ENCODE results near the gene TAF3.

Gene TAF3

DNA sequence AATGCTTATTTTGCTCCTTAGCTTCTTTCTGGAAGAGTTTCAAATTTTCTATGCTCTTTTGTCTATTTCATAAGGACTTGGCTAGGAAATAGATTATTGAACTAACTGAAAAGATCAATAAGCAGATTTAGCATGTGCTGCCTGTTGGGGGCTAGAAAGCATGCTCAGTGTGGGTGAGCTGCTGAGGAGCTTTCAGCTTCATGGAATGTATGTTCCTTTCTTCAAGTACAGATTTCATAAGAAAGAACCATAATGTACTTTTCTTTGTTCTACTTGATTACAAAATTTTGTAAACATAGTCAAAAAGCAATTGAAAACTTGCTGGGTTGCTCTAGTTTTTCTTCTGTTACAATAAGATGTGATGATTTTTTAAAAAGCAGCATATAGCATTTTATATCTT lies 73.8 kb downstream of the TAF3 start:
- Histone ChIP-seq H3K27ac (ENCODE audit: low read depth, low read length) (no peak overlapping the region), H3K4me1 (ENCODE audit: control insufficient read depth, insufficient read depth, low read length) (no peaks in the 10 kb centered on the region), H3K4me3 (ENCODE audit: low read length) (no peak overlapping the region), H3K27me3 (ENCODE audit: control insufficient read depth, insufficient read depth, low read length) (no peaks in the 10 kb centered on the region), H3K36me3 (ENCODE audit: control insufficient read depth, insufficient read depth, low read length) (peaks cover 2% of the 10 kb centered on the region), H3K9ac (ENCODE audit: low read length) (no peak overlapping the region)

DNA sequence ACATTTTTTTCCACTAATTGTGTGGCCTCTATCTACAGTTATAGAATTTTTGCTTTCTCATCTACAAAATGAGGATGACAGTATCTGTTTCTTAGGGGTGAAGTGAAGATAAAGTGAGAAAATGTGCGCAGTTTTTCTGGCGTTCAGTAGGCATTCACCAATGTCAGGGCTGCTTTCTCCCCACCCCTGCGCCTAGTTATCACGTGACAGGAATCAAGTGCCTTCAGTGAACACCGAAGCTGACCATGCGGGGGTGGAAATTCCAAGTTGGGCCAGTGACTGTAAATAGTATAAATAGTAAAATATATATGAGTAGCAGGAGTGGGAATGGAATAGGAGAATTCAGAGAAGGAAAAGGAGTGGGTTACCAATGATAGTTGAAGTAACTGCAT lies 77.4 kb downstream of the TAF3 start:
- Histone ChIP-seq H3K4me3 (ENCODE audit: low read length) (no peak overlapping the region), H3K9ac (ENCODE audit: low read length) (no peak overlapping the region), H3K27me3 (ENCODE audit: control insufficient read depth, insufficient read depth, low read length) (no peaks in the 10 kb centered on the region), H3K36me3 (ENCODE audit: control insufficient read depth, insufficient read depth, low read length) (peaks cover 2% of the 10 kb centered on the region), H3K4me1 (ENCODE audit: control insufficient read depth, insufficient read depth, low read length) (no peaks in the 10 kb centered on the region), H3K27ac (ENCODE audit: low read depth, low read length) (no peak overlapping the region)

DNA sequence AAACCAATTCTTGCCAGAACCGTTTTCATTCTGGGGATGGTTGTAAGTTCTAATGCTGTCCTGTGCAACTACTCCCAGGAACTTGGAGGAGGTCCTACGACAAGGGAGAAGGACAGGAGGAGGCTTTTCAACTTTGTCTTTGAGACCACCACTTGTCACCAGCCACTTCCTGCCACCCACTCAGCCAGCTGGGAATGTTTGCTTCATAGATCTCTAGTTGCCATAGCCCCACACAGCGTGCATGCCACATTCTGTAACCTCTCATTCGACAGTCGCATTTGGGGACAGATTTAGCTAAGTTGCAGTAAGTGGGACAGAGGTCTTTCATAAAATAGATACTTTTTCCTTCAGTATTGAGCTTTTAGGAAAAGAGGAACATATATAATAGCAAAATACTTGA lies 78.0 kb downstream of the TAF3 start:
- no peak overlapping the region for H3K4me3 ChIP-seq (ENCODE audit: low read length)
- peaks cover 2% of the 10 kb centered on the region for H3K36me3 ChIP-seq (ENCODE audit: control insufficient read depth, insufficient read depth, low read length)
- H3K27me3 ChIP-seq (ENCODE audit: control insufficient read depth, insufficient read depth, low read length) = no peaks in the 10 kb centered on the region
- H3K9ac ChIP-seq (ENCODE audit: low read length) = no peak overlapping the region
- no peak overlapping the region for H3K27ac ChIP-seq (ENCODE audit: low read depth, low read length)
- H3K4me1 ChIP-seq (ENCODE audit: control insufficient read depth, insufficient read depth, low read length) = no peaks in the 10 kb centered on the region

DNA sequence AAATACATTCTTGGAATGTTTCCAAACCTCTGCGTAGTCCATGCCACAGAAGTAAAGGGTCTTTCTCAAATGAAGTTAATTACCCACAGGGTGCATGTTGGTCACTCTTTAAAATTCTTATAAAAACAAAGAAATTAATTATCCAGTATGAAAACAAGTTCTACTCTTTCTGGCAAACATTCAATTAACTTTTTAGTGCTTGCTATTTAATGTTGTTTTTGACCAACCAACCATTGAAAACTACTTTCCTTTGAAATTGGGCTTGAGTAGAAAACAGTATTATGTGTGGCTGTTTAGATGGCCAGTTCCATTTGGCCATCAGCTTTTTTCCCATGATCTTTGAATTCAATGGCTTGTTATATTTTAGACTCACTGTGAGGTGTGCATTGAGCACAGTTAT lies 83.0 kb downstream of the TAF3 start:
- peaks cover 2% of the 10 kb centered on the region for H3K36me3 ChIP-seq (ENCODE audit: control insufficient read depth, insufficient read depth, low read length)
- no peaks in the 10 kb centered on the region for H3K4me1 ChIP-seq (ENCODE audit: control insufficient read depth, insufficient read depth, low read length)
- no peak overlapping the region for H3K9ac ChIP-seq (ENCODE audit: low read length)

DNA sequence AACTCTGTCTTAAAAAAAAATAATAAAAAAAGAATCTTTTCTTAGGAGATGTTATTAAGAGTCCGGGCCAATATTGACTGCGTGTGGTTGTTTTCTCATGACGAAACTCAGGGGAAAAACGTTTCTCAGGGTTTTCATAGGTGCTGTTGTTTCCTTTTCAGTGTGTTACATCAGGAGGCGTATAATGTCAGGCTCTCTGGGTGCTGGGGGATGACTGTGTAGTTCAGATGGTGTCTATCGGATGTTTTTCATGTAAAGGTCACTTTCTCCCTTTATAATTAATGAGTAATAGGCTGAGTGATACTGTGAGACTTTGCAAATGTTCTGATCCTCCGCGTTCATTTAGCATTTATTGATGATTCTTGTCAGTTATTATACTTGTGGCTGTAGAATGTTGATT lies 84.1 kb downstream of the TAF3 start:
- Histone ChIP-seq H3K9ac (ENCODE audit: low read length) (no peak overlapping the region), H3K4me3 (ENCODE audit: low read length) (no peak overlapping the region), H3K4me1 (ENCODE audit: control insufficient read depth, insufficient read depth, low read length) (no peaks in the 10 kb centered on the region), H3K27me3 (ENCODE audit: control insufficient read depth, insufficient read depth, low read length) (no peaks in the 10 kb centered on the region), H3K36me3 (ENCODE audit: control insufficient read depth, insufficient read depth, low read length) (no peaks in the 10 kb centered on the region), H3K27ac (ENCODE audit: low read depth, low read length) (no peak overlapping the region)

More for the DNA sequence above, 83.0 kb downstream of the TAF3 start:
- H3K27ac ChIP-seq (ENCODE audit: low read depth, low read length) = no peak overlapping the region
- H3K27me3 ChIP-seq (ENCODE audit: control insufficient read depth, insufficient read depth, low read length) = no peaks in the 10 kb centered on the region
- no peak overlapping the region for H3K4me3 ChIP-seq (ENCODE audit: low read length)

DNA sequence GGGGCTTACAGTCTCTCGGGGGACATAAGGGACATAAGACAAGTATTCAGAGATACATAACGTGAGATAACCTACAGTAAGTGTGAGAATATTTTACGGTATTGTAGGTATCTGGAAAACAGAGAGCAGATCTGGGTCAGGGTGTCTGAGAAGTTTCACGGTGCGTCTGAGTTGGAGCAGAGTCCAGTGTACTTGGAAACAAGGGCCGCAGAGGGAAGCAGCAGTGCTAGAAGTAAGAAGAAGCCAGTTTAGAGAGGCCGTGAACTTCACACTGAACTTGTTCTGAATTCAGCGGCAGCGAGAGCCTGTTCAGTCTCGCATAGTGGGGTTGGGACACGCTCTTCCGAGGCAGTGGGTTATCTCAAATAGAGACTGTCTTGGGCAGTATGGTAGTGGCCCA lies 85.5 kb downstream of the TAF3 start:
- Histone ChIP-seq H3K27ac (ENCODE audit: low read depth, low read length) (no peak overlapping the region), H3K27me3 (ENCODE audit: control insufficient read depth, insufficient read depth, low read length) (no peaks in the 10 kb centered on the region), H3K9ac (ENCODE audit: low read length) (no peak overlapping the region), H3K36me3 (ENCODE audit: control insufficient read depth, insufficient read depth, low read length) (no peaks in the 10 kb centered on the region), H3K4me1 (ENCODE audit: control insufficient read depth, insufficient read depth, low read length) (no peaks in the 10 kb centered on the region), H3K4me3 (ENCODE audit: low read length) (no peak overlapping the region)

DNA sequence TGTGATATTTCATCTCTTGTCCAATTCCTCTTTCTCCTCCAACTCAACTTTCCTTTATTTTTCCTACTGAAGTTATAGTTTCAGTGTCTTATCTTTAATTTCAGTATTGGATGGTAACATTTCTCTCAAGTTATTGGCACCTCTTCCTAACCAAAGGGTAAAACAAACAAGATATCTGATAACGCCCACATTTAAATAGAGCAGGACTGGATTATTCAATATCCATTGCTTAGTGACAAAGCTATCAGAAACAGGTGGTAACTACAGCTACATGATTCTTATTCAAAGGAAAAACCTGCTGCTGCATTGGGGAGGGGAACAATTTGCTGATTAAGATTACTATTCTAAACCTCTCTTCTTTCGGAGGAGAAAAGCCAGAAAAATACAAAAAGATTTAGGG lies 87.8 kb downstream of the TAF3 start:
- no peaks in the 10 kb centered on the region for H3K27me3 ChIP-seq (ENCODE audit: control insufficient read depth, insufficient read depth, low read length)
- no peak overlapping the region for H3K9ac ChIP-seq (ENCODE audit: low read length)
- H3K4me3 ChIP-seq (ENCODE audit: low read length) = no peak overlapping the region
- no peak overlapping the region for H3K27ac ChIP-seq (ENCODE audit: low read depth, low read length)
- no peaks in the 10 kb centered on the region for H3K36me3 ChIP-seq (ENCODE audit: control insufficient read depth, insufficient read depth, low read length)
- no peaks in the 10 kb centered on the region for H3K4me1 ChIP-seq (ENCODE audit: control insufficient read depth, insufficient read depth, low read length)

DNA sequence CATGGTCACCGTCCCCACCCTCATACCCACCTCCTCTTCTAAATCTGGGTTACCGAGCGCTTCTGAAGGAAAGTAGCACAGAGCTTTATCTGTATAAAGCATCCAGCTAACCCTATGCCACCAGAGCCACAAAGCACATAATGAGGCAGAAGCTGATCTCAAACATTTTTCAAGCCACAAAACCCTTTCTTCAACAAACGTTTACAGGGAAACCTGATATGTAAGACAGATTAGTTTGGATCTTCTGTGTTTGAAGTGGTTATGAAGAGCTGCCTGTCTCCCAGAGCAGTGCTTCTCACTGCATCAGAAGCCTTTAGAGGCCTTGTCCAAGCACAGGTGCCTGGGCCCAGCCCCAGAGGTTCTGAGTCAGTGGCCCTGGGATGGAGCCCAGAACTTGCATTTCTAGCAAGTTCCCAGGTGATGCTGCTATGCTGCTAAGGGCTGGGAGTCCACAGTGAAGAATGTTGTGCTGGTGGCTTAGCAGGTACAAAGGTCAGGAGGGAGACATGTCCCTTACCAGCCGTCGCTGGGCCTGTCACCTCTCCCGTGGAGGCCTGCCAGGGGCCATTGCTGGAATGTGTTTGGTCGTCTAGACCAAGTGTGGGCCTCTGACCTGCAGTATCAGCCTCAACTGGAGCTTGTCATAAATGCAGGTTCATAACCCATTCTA lies 90.4 kb downstream of the TAF3 start:
- no peaks in the 10 kb centered on the region for H3K4me1 ChIP-seq (ENCODE audit: control insufficient read depth, insufficient read depth, low read length)
- H3K27me3 ChIP-seq (ENCODE audit: control insufficient read depth, insufficient read depth, low read length) = no peaks in the 10 kb centered on the region
- H3K27ac ChIP-seq (ENCODE audit: low read depth, low read length) = no peak overlapping the region
- H3K36me3 ChIP-seq (ENCODE audit: control insufficient read depth, insufficient read depth, low read length) = no peaks in the 10 kb centered on the region
- no peak overlapping the region for H3K9ac ChIP-seq (ENCODE audit: low read length)
- H3K4me3 ChIP-seq (ENCODE audit: low read length) = no peak overlapping the region

DNA sequence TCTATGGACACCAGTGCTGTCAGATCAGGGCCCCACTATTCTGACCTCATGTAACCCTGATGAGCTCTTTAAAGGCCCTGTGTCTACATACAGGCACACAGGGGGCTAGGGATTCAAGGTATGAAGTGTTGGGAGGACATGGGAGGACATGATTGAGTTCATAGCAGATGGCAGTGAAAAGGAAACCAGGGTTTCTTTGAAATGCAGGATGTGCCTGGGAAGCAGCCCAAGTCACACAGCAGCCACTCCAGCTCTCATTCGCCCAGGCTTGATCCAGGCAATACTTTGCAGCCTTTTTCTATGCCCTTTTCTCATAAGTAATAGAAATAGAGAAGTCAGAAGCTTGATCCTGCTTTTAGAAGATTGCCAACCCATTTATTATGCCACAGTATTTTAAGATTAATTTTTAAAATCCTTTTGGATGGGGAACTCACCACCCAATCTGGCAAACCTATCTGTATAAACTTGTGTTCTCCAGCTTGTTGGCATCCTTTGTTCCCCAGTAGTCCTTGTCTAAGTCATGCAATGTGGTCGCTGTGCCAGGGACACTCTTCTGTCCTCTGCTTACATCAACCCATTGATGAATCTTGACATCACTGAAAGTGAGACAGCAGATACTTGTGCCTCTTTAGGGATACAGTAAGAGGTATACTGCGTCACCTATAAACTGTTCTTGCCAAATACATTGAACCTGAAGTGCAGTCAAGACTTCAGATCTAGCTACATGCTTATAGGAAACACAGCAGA lies 95.0 kb downstream of the TAF3 start:
- Histone ChIP-seq H3K4me1 (ENCODE audit: control insufficient read depth, insufficient read depth, low read length) (no peaks in the 10 kb centered on the region), H3K36me3 (ENCODE audit: control insufficient read depth, insufficient read depth, low read length) (no peaks in the 10 kb centered on the region), H3K9ac (ENCODE audit: low read length) (no peak overlapping the region), H3K27ac (ENCODE audit: low read depth, low read length) (no peak overlapping the region), H3K27me3 (ENCODE audit: control insufficient read depth, insufficient read depth, low read length) (no peaks in the 10 kb centered on the region), H3K4me3 (ENCODE audit: low read length) (no peak overlapping the region)

DNA sequence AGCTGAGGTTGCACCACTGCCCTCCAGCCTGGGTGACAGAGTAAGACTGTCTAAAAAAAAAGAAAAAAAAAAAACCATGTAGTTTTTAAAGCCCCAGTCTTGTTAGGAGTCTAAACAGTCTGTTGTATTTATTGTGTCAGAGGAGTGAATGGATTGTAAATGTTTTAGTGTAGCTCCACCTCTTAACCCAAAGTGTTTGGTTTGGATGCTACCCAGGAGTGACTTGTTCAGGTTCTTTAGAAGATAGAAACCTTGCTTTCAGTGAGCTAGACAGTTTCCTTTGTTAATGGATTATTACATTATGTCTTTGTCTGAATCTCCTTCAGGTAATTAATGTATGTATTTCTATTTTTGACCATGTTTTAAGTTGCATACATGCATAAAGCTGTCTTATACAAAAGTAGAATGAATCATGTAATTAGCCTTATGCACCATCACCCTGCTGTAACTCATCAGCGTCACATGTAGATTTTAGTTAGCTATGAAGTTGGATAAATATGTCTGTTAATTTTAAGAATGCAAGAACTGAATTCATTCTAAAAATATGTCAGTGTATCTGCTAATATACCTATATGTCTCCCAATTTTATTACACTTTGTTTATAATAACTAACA lies 97.7 kb downstream of the TAF3 start:
- Histone ChIP-seq H3K4me3 (ENCODE audit: low read length) (no peak overlapping the region), H3K9ac (ENCODE audit: low read length) (no peak overlapping the region), H3K27me3 (ENCODE audit: control insufficient read depth, insufficient read depth, low read length) (no peaks in the 10 kb centered on the region), H3K36me3 (ENCODE audit: control insufficient read depth, insufficient read depth, low read length) (no peaks in the 10 kb centered on the region), H3K4me1 (ENCODE audit: control insufficient read depth, insufficient read depth, low read length) (no peaks in the 10 kb centered on the region), H3K27ac (ENCODE audit: low read depth, low read length) (no peak overlapping the region)

DNA sequence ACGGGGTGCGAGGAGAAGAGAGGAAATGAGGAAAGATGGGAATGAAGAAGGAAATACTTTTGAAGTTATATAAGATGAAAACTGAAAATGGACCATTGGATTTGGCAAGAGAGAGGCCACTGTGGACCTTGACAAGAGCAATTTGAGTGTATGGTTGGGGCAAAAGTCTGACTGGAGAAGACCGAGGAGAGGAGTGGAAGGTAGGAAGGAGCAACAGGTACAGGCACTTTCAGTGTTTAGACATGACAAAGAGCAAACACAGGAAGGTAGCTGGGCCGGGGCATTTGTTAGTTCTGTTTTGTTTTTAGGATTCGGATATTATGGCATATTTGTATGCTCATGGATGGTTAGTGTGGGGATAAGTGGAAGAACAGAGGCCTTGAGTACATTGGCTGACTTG lies 99.4 kb downstream of the TAF3 start:
- Histone ChIP-seq H3K4me1 (ENCODE audit: control insufficient read depth, insufficient read depth, low read length) (no peaks in the 10 kb centered on the region), H3K27ac (ENCODE audit: low read depth, low read length) (no peak overlapping the region), H3K36me3 (ENCODE audit: control insufficient read depth, insufficient read depth, low read length) (no peaks in the 10 kb centered on the region), H3K4me3 (ENCODE audit: low read length) (no peak overlapping the region), H3K9ac (ENCODE audit: low read length) (no peak overlapping the region), H3K27me3 (ENCODE audit: control insufficient read depth, insufficient read depth, low read length) (no peaks in the 10 kb centered on the region)

DNA sequence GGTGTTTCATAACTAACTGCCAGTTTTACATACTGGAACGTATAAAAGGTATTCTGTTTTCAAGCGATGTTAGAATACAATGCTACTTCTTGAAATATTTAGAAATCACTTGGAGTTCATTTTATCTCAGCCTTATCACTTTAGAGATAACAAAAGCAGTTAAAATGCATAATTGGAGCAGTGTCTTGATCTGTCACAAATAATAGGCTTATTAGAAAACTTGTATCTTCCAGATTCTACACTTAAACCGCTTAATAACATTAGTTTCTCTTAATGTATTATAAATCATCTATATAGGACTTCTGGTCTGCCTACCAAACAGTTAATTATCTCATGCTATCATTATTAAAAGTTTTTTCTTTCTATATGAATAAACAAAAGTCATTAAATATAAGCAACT lies 104.4 kb downstream of the TAF3 start:
- H3K4me3 ChIP-seq (ENCODE audit: low read length) = no peak overlapping the region
- no peak overlapping the region for H3K9ac ChIP-seq (ENCODE audit: low read length)
- no peaks in the 10 kb centered on the region for H3K36me3 ChIP-seq (ENCODE audit: control insufficient read depth, insufficient read depth, low read length)
- H3K4me1 ChIP-seq (ENCODE audit: control insufficient read depth, insufficient read depth, low read length) = no peaks in the 10 kb centered on the region
- H3K27ac ChIP-seq (ENCODE audit: low read depth, low read length) = no peak overlapping the region
- no peaks in the 10 kb centered on the region for H3K27me3 ChIP-seq (ENCODE audit: control insufficient read depth, insufficient read depth, low read length)

DNA sequence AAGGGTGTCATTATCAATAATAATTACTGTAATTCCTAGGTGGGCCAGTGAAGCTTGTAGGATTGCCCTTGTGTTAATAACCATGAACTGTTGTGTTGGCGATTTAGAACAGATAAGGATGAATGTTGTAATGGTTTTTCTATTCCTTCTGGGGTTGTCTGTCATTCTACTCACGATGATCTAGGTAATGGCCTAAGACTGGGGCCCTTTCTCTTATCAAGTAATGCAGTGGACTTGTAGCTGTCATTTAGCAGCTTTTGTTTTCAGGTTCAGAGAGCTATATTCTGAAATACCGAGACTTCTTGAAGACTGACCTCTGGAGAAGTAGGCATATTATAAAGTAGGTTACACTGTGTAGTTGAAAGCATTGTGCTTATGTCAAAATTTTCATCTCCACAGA lies 110.2 kb downstream of the TAF3 start:
- no peak overlapping the region for H3K9ac ChIP-seq (ENCODE audit: low read length)
- H3K27ac ChIP-seq (ENCODE audit: low read depth, low read length) = no peak overlapping the region
- no peaks in the 10 kb centered on the region for H3K36me3 ChIP-seq (ENCODE audit: control insufficient read depth, insufficient read depth, low read length)
- H3K4me3 ChIP-seq (ENCODE audit: low read length) = no peak overlapping the region
- no peaks in the 10 kb centered on the region for H3K27me3 ChIP-seq (ENCODE audit: control insufficient read depth, insufficient read depth, low read length)
- no peaks in the 10 kb centered on the region for H3K4me1 ChIP-seq (ENCODE audit: control insufficient read depth, insufficient read depth, low read length)
